ENCODE measurements around the gene PPP1R1C. TPM values are rescaled to one million over a fixed set of nuclear protein-coding genes. Genes with fewer than 3 reads are reported as not detected.

PPP1R1C gene
- total RNA-seq, 1 experiment from 2014 or later, result 2.8 TPM

DNA sequence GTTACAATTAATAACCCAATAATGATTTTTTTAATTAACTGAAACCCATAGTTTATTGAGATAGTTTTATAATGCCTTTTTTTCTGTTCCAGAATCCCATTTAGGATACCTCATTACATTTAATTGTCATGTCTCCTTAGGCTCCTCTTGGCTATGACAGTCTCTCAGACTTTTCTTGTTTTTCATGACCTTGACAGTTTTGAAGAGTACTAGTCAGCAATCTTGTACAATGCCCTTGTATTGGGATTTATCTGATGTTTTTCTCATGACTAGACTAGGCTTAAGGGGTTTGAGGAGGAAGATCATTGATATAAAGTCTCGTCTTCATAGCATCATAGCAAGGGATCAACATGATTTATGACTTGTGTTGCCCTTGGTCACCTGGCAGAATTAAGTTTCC is 72.4 kb downstream of the PPP1R1C start:
- Mint-ChIP-seq H3K27me3 (ENCODE audit: insufficient read depth, unreplicated experiment) (no peaks in the 10 kb centered on the region), H3K4me3 (ENCODE audit: unreplicated experiment) (no peak overlapping the region), H3K4me1 (ENCODE audit: low read depth, unreplicated experiment) (no peaks in the 10 kb centered on the region), H3K36me3 (ENCODE audit: insufficient read depth, unreplicated experiment) (no peaks in the 10 kb centered on the region), H3K9me3 (ENCODE audit: unreplicated experiment) (no peaks in the 10 kb centered on the region), H3K27ac (ENCODE audit: unreplicated experiment) (no peak overlapping the region)
- TF ChIP-seq, protein P1, sequence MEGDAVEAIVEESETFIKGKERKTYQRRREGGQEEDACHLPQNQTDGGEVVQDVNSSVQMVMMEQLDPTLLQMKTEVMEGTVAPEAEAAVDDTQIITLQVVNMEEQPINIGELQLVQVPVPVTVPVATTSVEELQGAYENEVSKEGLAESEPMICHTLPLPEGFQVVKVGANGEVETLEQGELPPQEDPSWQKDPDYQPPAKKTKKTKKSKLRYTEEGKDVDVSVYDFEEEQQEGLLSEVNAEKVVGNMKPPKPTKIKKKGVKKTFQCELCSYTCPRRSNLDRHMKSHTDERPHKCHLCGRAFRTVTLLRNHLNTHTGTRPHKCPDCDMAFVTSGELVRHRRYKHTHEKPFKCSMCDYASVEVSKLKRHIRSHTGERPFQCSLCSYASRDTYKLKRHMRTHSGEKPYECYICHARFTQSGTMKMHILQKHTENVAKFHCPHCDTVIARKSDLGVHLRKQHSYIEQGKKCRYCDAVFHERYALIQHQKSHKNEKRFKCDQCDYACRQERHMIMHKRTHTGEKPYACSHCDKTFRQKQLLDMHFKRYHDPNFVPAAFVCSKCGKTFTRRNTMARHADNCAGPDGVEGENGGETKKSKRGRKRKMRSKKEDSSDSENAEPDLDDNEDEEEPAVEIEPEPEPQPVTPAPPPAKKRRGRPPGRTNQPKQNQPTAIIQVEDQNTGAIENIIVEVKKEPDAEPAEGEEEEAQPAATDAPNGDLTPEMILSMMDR (IDR thresholded peaks at IDR 0.05; ENCODE audit: insufficient read depth in 1 of 2, low read depth in 1 of 2, low read length in 1 of 2, severe bottlenecking in 1 of 2, unreplicated experiment in 1 of 2), result no peak
- H3K4me1 ChIP-seq, result no peaks in the 10 kb centered on the region; the same call in 1 of the 2 replicates
- ChIA-PET CTCF (no interaction called here), POLR2A (no interaction called here)
- no peak for DNase-seq
- H3K9me3 ChIP-seq, result no peaks in the 10 kb centered on the region; the same call in 1 of the 2 replicates
- no TSS peak for BruUV-seq (replicated peaks)
- no peak overlapping the region for H3K4me3 ChIP-seq (ENCODE audit: low read depth, low read length)
- intact Hi-C loops (cut with micrococcal nuclease; ENCODE audit: unreplicated experiment), result no loop called here
- no peaks in the 10 kb centered on the region for H3K36me3 ChIP-seq (ENCODE audit: control insufficient read depth, insufficient read depth, low read length)
- H3K27me3 ChIP-seq (replicated peaks; ENCODE audit: control insufficient read depth, insufficient read depth, low read length), result no peaks in the 10 kb centered on the region

DNA sequence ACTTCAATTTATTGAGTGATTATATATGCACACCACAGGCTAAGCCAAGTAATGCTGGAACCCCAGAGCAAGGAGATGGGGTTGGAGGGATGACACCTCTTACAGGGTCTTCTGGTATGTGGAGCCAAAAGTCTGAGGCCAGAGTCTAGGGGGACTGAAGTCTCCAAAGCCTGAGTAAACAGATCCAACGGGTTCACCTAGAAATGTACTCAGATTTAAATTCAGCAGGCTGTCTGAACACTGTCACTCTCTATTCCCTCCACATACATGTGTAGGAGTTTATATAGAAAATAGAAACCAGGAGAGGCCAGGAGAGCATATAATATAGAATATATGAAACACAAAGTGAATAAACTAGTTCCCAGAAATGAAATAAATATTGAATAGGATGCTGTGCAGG is 76.1 kb downstream of the PPP1R1C start:
- POLR2A ChIA-PET, result no interaction called here
- H3K4me3 Mint-ChIP-seq (ENCODE audit: unreplicated experiment), result no peak overlapping the region
- H3K27me3 ChIP-seq (replicated peaks; ENCODE audit: control insufficient read depth, insufficient read depth, low read length), result no peaks in the 10 kb centered on the region
- no peaks in the 10 kb centered on the region for H3K27me3 Mint-ChIP-seq (ENCODE audit: insufficient read depth, unreplicated experiment)
- DNase-seq, result no peak
- no peaks in the 10 kb centered on the region for H3K9me3 ChIP-seq
- no peaks in the 10 kb centered on the region for H3K36me3 ChIP-seq (ENCODE audit: control insufficient read depth, insufficient read depth, low read length)
- intact Hi-C loops (cut with micrococcal nuclease; ENCODE audit: unreplicated experiment), result no loop called here
- H3K36me3 Mint-ChIP-seq (ENCODE audit: insufficient read depth, unreplicated experiment), result no peaks in the 10 kb centered on the region
- H3K9me3 Mint-ChIP-seq (ENCODE audit: unreplicated experiment), result no peaks in the 10 kb centered on the region
- H3K4me1 ChIP-seq, result no peaks in the 10 kb centered on the region; the same call in 1 of the 2 replicates
- no peak overlapping the region for H3K4me3 ChIP-seq (ENCODE audit: low read depth, low read length)
- no peak overlapping the region for H3K27ac Mint-ChIP-seq (ENCODE audit: unreplicated experiment)
- CTCF ChIA-PET, result no interaction called here
- no peaks in the 10 kb centered on the region for H3K4me1 Mint-ChIP-seq (ENCODE audit: low read depth, unreplicated experiment)
- TF ChIP-seq, protein P1 (IDR thresholded peaks at IDR 0.05; ENCODE audit: insufficient read depth in 1 of 2, low read depth in 1 of 2, low read length in 1 of 2, severe bottlenecking in 1 of 2, unreplicated experiment in 1 of 2), result no peak
- no TSS peak for BruUV-seq (replicated peaks)

DNA sequence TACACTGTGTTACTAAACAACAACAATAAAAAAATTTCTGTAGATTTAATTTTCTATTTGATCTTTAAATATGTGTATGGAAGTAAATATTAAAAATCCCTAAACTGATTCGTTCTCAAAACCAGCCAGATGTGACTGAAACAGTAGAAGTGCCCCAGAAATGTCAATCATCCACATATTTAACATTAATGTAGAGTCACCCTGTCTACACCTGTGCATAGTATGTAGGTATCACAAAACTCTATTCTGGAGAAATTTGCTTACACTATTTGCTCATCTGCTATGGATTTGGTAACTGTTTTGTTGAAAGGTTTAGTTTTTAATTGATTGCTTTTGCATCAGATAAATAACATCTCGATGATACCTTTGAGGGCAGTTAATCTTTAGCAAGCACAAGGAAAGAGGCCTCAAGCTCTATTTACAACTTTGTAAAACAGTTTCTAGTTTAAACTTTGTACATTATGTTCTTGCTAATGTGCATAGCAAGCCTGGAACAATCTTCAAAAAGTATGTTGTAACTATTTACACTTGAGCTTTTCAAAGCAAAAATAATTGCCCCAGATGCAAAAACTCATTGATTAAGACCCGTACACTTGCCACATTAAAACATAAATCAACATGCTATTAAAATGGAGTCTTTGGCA is 76.8 kb downstream of the PPP1R1C start:
- H3K36me3 Mint-ChIP-seq (ENCODE audit: insufficient read depth, unreplicated experiment), result no peaks in the 10 kb centered on the region
- no peak overlapping the region for H3K4me3 ChIP-seq (ENCODE audit: low read depth, low read length)
- no TSS peak for BruUV-seq (replicated peaks)
- H3K27me3 Mint-ChIP-seq (ENCODE audit: insufficient read depth, unreplicated experiment), result no peaks in the 10 kb centered on the region
- CTCF ChIA-PET, result no interaction called here
- POLR2A ChIA-PET, result no interaction called here
- no peaks in the 10 kb centered on the region; the same call in 1 of the 2 replicates for H3K4me1 ChIP-seq
- H3K9me3 Mint-ChIP-seq (ENCODE audit: unreplicated experiment), result no peaks in the 10 kb centered on the region
- no peaks in the 10 kb centered on the region for H3K36me3 ChIP-seq (ENCODE audit: control insufficient read depth, insufficient read depth, low read length)
- no peak overlapping the region for H3K4me3 Mint-ChIP-seq (ENCODE audit: unreplicated experiment)
- H3K9me3 ChIP-seq, result no peaks in the 10 kb centered on the region
- intact Hi-C loops (cut with micrococcal nuclease; ENCODE audit: unreplicated experiment), result no loop called here
- TF ChIP-seq, protein P1 (IDR thresholded peaks at IDR 0.05; ENCODE audit: insufficient read depth in 1 of 2, low read depth in 1 of 2, low read length in 1 of 2, severe bottlenecking in 1 of 2, unreplicated experiment in 1 of 2), result no peak
- no peaks in the 10 kb centered on the region for H3K4me1 Mint-ChIP-seq (ENCODE audit: low read depth, unreplicated experiment)
- DNase-seq, result no peak
- H3K27me3 ChIP-seq (replicated peaks; ENCODE audit: control insufficient read depth, insufficient read depth, low read length), result no peaks in the 10 kb centered on the region
- no peak overlapping the region for H3K27ac Mint-ChIP-seq (ENCODE audit: unreplicated experiment)

All from Caco-2 (cell line).